Type B pancreatic cell (in vitro differentiated cells): Measurements from ENCODE around the gene TENT4B. TPM values are rescaled to one million over a fixed set of nuclear protein-coding genes. Genes with fewer than 3 reads are reported as not detected.
A peak's percentile ranks its signal among the peaks of the same experiment; 100 is the strongest.

Source experiments
- DNase-seq: peaks from one replicate; pipeline ENCODE4 v3.0.0; 2021; ENCODE audit warnings: mixed read lengths; ENCODE audit not compliant: unreplicated experiment; ENCODE audit errors: extremely low spot score
- H3K27ac Mint-ChIP-seq: 2 replicates; pipeline ENCODE4 v1.8.0; 2021; ENCODE audit warnings: mild to moderate bottlenecking, mixed read lengths
- H3K27me3 Mint-ChIP-seq: 2 replicates; pipeline ENCODE4 v1.8.0; 2021; ENCODE audit warnings: mixed read lengths
- H3K36me3 Mint-ChIP-seq: 2 replicates; pipeline ENCODE4 v1.8.0; 2021; ENCODE audit warnings: mixed read lengths
- H3K4me1 Mint-ChIP-seq: one replicate; pipeline ENCODE4 v1.8.0; 2021; ENCODE audit warnings: mixed read lengths; ENCODE audit not compliant: unreplicated experiment
- H3K4me3 Mint-ChIP-seq: 2 replicates; pipeline ENCODE4 v1.8.0; 2021; ENCODE audit warnings: mild to moderate bottlenecking, mixed read lengths
- H3K9me3 Mint-ChIP-seq: 2 replicates; pipeline ENCODE4 v1.8.0; 2021; ENCODE audit warnings: mixed read lengths
- total RNA-seq: library from RNA; stranded (reverse); gene quantifications from 2 replicates; pipeline ENCODE4 v1.2.1, GENCODE V29; 2021; ENCODE audit warnings: low replicate concordance
- TF ChIP-seq, protein P1 (sequence below): fragments of 200-600 bp; sonication (generic); conservative IDR thresholded peaks from 2 replicates; pipeline ENCODE4 v1.5.0; 2021; ENCODE audit warnings: antibody characterized with exemption, mild to moderate bottlenecking

Gene TENT4B
- total RNA-seq, 1 donor from 2014 or later: 14.1 TPM

DNA sequence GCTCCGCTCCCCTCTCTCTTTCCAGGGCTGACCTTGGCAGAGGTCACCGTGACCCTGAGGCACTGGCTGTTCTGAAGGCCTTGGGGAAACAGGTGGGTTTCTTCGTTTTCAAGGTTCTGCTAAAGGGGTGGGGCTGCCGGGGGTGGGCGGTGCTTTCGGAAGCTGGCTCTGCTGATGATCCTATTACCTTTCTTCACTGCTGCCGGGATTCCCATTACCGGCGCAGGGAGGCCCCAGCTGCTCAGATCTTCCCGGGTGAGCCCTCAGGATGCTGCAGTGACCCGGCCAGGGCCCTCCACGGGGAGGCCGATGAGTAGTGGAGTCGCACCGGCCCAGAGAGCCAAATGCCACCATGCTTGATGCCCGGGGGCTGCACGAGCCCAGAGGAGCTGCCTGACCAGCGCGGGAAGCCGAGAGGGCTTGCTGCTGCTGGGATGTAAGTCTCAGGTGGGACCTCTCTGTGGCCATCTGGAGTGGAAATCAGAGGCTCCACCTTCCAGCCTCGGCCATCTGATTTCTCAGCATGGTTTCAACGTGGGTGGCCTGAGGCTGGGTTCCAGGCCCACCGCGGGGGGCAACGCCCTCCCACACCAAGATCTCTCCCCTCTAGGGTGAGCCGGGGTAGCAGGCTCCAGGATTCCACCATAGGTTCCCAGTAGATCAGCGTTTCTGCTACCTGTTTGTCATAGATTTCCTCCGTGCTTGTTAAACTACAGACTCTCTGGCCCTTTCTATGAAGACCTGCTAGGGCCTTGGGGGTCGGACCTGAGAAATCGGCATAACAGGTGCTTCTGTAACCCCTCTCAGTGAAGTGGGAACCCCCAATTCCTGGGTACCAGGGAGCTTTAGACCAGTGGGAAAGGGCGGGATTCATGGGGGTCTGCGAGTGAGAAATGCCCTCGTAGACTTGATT is 91.7 kb downstream of the TENT4B start:
- Mint-ChIP-seq H3K27me3 (peaks cover 4% of the 10 kb centered on the region), H3K36me3 (no peaks in the 10 kb centered on the region), H3K4me3 (peak overlapping the region; percentile 83), H3K27ac (peak overlapping the region; percentile 82), H3K9me3 (no peaks in the 10 kb centered on the region), H3K4me1 (peaks cover 18% of the 10 kb centered on the region)
- TF ChIP-seq, protein P1, sequence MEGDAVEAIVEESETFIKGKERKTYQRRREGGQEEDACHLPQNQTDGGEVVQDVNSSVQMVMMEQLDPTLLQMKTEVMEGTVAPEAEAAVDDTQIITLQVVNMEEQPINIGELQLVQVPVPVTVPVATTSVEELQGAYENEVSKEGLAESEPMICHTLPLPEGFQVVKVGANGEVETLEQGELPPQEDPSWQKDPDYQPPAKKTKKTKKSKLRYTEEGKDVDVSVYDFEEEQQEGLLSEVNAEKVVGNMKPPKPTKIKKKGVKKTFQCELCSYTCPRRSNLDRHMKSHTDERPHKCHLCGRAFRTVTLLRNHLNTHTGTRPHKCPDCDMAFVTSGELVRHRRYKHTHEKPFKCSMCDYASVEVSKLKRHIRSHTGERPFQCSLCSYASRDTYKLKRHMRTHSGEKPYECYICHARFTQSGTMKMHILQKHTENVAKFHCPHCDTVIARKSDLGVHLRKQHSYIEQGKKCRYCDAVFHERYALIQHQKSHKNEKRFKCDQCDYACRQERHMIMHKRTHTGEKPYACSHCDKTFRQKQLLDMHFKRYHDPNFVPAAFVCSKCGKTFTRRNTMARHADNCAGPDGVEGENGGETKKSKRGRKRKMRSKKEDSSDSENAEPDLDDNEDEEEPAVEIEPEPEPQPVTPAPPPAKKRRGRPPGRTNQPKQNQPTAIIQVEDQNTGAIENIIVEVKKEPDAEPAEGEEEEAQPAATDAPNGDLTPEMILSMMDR: no peak
- no peak for DNase-seq

DNA sequence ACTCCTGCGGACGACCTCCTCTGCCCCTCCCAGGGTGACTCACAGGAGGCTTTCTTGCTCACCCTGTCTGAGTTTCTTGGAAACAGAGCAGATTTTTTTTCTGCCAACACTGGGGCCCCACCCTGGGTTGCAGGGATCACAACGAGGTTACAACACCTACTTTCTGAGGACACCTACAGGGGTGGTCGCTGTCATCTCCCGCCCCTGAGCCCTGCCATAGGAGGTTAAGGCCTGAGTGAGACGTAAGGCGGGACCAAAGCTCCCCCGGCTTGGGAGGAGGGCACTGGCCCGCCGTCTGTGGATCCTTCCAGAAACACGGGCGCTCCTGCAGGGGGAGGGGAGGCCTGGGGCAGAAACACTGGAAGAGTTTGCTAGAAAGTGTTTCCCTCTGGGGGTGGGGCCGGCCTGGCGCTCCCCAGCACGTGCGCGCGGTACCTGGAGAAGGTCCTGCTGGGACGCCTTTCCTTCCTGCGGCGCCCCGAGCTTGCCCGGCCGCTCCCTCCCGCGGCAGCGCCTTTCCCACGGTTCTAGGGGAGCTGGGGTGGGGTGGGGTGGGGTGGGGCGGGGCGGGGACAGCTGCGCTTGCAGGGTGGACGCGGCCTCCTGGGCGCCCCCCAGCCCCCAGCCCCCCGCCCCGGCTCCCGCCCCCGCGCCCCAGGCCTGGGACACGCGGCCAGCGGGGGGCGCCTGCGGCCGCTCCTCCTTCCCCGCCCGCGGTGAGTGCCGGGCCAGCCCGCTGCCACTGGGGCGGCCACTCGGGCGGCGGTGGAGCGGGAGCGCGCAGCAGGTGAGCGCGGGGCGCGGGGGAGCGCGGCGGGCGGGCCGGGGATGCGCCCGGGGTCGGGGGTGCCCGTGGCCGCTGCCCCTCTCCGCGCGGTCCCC is 92.6 kb downstream of the TENT4B start:
- peaks cover 13% of the 10 kb centered on the region for H3K4me1 Mint-ChIP-seq
- no peaks in the 10 kb centered on the region for H3K9me3 Mint-ChIP-seq
- H3K36me3 Mint-ChIP-seq: no peaks in the 10 kb centered on the region
- TF ChIP-seq, protein P1: peak; percentile 30
- H3K4me3 Mint-ChIP-seq: peak overlapping the region; percentile 83
- peak overlapping the region; percentile 82 for H3K27ac Mint-ChIP-seq
- no peak for DNase-seq
- H3K27me3 Mint-ChIP-seq: no peaks in the 10 kb centered on the region

DNA sequence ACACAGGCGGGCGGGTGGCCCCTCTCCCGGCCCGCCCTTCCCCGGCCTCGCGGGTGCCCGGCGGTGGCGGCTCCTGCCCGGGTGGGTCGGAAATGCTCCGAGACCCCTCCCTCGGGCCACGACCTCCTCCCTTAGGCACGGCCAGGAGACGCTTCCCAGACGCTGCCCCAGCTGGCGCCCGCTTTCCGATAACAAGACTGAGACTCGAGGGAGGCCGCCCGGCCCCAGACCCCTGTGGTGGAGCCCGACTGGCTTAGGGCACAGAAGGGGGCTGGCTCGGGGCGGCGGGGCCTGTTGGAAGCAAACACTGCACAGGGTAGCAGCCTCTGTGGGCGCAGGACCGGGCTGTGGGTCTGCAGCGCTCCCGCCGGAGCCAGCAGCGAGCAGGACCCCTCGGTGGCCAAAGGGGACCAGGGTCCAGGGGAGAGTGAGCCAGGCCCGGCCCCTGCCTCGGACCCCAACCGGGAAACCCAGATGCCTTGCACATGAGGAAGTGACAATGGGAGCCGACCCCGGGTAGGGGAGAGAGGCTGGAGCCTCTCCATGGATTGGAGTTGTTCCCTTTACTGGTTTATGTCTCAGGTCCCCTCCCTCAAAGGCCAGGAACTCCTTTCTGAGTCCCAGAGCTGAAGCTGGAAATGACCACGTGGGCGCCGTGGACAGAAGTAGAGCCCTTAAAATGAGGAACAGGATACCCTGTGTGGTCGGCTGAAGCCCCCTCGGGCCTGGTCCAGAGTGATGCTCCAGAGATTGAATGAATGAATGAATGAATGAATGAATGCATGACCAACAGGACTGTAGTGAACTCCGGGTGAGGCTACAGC is 93.4 kb downstream of the TENT4B start:
- TF ChIP-seq, protein P1: no peak
- Mint-ChIP-seq H3K4me1 (peaks cover 11% of the 10 kb centered on the region), H3K9me3 (no peaks in the 10 kb centered on the region), H3K4me3 (peak overlapping the region; percentile 83), H3K27me3 (no peaks in the 10 kb centered on the region), H3K36me3 (no peaks in the 10 kb centered on the region), H3K27ac (peak overlapping the region; percentile 66)
- no peak for DNase-seq

DNA sequence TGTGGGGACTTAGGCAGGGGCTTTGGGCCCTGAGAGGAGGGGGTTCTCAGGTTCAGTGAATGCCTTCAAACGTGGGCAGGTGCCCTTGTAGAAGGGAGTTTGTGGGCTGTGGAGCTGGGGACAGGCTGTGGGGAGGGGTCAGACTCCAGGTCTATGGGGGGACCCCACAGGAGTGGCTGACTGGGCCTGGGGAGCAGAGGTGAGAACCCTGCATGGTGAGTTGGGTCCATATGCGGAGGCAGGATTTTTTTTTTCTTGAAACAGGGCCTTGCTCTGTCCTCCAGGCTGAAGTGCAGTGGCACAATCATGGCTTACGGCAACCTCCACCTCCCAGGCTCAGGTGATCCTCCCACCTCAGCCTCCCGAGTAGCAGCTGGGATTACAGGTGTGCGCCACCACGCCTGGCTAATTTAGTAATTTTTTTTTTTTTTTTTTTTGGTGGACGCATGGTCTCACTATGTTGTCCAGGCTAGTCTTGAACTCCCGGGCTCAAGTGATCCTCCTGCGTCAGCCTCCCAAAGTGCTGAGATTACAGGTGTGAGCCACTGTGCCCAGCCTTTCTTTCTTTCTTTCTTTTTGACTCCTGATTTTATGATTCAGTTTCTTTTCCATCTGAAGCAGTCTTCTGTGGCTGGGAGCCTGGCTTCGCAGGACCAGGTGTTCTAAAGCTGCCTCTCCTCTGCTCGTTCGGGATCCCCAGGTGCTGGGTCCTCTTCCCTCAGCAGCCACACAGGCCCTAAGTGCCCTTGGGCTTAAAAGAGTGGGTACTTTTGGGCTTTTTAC is 94.2 kb downstream of the TENT4B start:
- TF ChIP-seq, protein P1: no peak
- Mint-ChIP-seq H3K4me1 (peaks cover 11% of the 10 kb centered on the region), H3K9me3 (no peaks in the 10 kb centered on the region), H3K27me3 (no peaks in the 10 kb centered on the region), H3K4me3 (peak overlapping the region; percentile 83), H3K27ac (peak overlapping the region; percentile 66), H3K36me3 (no peaks in the 10 kb centered on the region)
- no peak for DNase-seq
